GM12872 (cell line): ENCODE data around the gene AACS.

ENCODE experiments used
- CTCF ChIP-seq: IDR thresholded peaks from 3 replicates; pipeline ENCODE4 v1.5.1; 2011; ENCODE audit warnings: low read depth, mild to moderate bottlenecking, low read length, moderate library complexity; ENCODE audit not compliant: insufficient read depth

AACS gene

GRCh38 chr12:125111403-125111802, 46.2 kb downstream of the AACS start:
- no peak for TF ChIP-seq CTCF

DNA sequence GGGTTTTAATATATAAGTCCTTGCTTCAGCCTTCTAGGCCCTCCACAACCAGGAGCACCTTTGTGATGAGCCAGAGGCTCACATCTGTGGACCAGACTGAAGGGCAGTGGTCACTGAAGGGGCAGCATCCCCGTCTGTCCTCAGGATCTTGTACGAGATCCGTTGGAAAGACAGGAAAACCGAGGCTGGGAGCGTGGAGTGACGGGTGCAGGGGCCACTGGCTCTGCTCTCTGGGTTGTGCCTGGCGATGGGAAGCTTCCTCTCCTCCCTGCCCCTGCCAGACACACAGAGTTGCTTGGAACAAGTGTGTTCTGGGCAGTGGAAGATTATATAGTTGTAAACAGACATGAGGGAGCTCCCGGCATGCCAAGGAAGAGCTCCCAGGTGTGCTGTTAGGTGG, 48.0 kb downstream of the AACS start:
- TF ChIP-seq CTCF, result no peak

DNA sequence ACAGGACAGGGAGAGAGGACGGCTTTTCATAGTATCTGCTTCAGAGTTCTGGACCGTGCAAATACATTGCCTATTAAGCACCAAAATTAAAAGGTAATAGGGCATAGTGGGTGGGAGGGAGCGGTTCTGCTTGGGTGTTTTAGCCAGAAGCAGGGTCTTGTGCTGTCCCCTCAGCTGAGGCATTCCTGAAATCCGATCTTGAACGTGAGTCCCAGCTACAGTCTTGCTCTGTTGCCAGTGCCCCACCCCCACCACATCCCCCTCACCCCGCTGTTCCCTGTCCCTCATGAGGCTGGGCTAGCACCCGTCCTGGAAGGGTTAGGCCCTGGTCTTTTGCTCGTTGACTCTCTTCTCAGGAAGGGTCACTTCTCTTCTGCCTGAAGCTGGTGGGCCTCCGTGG, 48.6 kb downstream of the AACS start:
- no peak for TF ChIP-seq CTCF

- no peak for TF ChIP-seq CTCF
Measured at GRCh38 chr12:125114365-125115141, 49.3 kb downstream of the AACS start.

GRCh38 chr12:125120566-125120965, 55.3 kb downstream of the AACS start:
- no peak for TF ChIP-seq CTCF

DNA sequence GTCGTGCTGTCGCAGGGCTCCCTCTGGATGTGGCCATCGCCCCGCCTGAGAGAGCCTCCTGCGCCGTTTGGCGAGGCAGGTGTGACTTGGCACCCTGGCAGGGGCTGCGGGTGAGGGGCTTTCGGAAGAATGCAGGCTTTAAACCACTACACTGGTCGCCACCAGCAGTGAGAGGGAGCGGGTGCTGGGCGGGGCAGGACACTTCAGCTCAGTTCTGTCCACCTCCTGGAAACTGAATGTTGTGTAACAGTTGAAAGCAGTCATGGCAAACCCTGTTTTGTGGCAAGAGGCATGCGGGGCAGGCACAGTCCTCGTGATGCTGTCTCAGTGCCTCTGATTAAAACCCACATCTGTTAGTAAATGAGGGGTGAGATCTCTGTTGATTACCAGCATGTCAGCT, 55.9 kb downstream of the AACS start:
- TF ChIP-seq CTCF, result no peak

DNA sequence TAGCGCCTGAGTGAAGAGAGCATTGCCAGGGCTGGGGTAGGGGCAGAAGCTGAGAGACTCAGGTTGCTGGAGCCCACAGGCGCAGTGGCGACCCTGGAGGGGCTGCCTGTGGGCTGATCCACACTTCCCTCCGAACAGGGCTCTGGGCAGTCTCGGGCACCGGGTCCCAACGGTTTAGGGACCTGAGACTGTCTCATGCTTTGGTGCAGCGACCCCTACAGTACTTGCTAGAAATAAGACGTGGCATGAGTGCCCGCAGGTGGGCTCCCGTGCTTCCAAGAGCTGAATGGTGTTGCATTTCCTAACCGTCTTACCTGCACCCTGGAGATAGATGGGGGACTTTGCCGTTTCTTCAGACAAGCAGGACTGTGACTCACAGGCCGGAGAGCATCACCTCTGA, 57.4 kb downstream of the AACS start:
- no peak for TF ChIP-seq CTCF
